HepG2 (cell line): ENCODE results near the gene EIF5A. TPM values are rescaled to one million over a fixed set of nuclear protein-coding genes. Genes with fewer than 3 reads are reported as not detected.

ENCODE experiments used
- ATAC-seq: fragments of 200-7000 bp; cut with Tn5 transposase; 3 replicates; pipeline ENCODE4 v1.9.1; 2020; ENCODE audit warnings: mild to moderate bottlenecking, moderate library complexity
- BruUV-seq: library from RNA; stranded (reverse); fragments of 400-500 nt; replicated peaks from 2 replicates; lab custom pipeline; 2021; lab: Mats Ljungman, UMichigan
- CTCF ChIA-PET: fragments of 300-600 bp; formaldehyde crosslinking; extraction: SDS; loops from one replicate; lab custom pipeline; 2021; ENCODE audit warnings: low total read pairs, inconsistent platforms, low intra/inter-chr PET ratio; lab: Yijun Ruan, JAX
- POLR2A ChIA-PET: fragments of 350-600 bp; sonication (Branson Sonifier 250); formaldehyde crosslinking; loops from one replicate; lab custom pipeline; 2020; ENCODE audit warnings: antibody characterized with exemption, inconsistent platforms; lab: Yijun Ruan, JAX
- DNase-seq: peaks from one replicate; pipeline ENCODE4 v3.0.0-alpha.2; 2015; ENCODE audit warnings: low spot score
- FAIRE-seq: peaks from 3 replicates; lab custom pipeline; 2011; peaks lifted over from hg19 to GRCh38; lab: Jason Lieb, UNC
- H2AFZ ChIP-seq: one replicate; pipeline ENCODE4 v1.6.1; 2011; ENCODE audit warnings: low read length, inconsistent platforms
- H3K27ac ChIP-seq: fragments of 300-600 bp; 3 replicates; pipeline ENCODE4 v1.8.0; 2011; ENCODE audit warnings: mixed run types, mild to moderate bottlenecking, mixed read lengths, low read length, inconsistent platforms; ENCODE audit not compliant: insufficient read depth; ENCODE audit errors: extremely low read length
- H3K27me3 ChIP-seq, 2 experiments: fragments of 200-600 bp in 1 of 2; 2 replicates in 1 of 2; 3 replicates in 1 of 2; pipeline versions ENCODE4 v1.6.0 to v1.8.0; 2011; ENCODE audit warnings: low read length in 2 of 2, mild to moderate bottlenecking in 2 of 2, moderate library complexity in 2 of 2, inconsistent platforms in 1 of 2; ENCODE audit not compliant: insufficient read depth in 2 of 2, control insufficient read depth in 1 of 2
- H3K36me3 ChIP-seq, 2 experiments: fragments of 200-600 bp in 1 of 2; replicated peaks in 1 of 2; 2 replicates in 1 of 2; 3 replicates in 1 of 2; pipeline versions ENCODE4 v1.5.1 to v1.8.0; 2011; ENCODE audit warnings: low read length in 2 of 2, inconsistent platforms in 1 of 2; ENCODE audit not compliant: insufficient read depth in 2 of 2, control insufficient read depth in 1 of 2
- H3K4me1 ChIP-seq: 2 replicates; pipeline ENCODE4 v1.5.1; 2012; ENCODE audit warnings: low read length, inconsistent platforms; ENCODE audit not compliant: insufficient read depth
- H3K4me2 ChIP-seq: 2 replicates; pipeline ENCODE4 v1.6.0; 2011; ENCODE audit warnings: low read depth, low read length, inconsistent platforms
- H3K4me3 ChIP-seq, 3 experiments: fragments of 200-600 bp in 1 of 3; sonication (generic), shearing (Covaris generic) in 1 of 3; replicated peaks in 1 of 3; 2 replicates each; pipeline ENCODE4 v1.5.1; 2011 to 2016; ENCODE audit warnings: low read length in 3 of 3, inconsistent platforms in 2 of 3, low read depth in 2 of 3, mild to moderate bottlenecking in 2 of 3, control low read depth in 1 of 3, mixed read lengths in 1 of 3; ENCODE audit not compliant: insufficient read depth in 1 of 3
- H3K79me2 ChIP-seq: one replicate; pipeline ENCODE4 v1.6.1; 2011; ENCODE audit warnings: low read length, inconsistent platforms; ENCODE audit not compliant: insufficient read depth
- H3K9ac ChIP-seq: 2 replicates; pipeline ENCODE4 v1.6.0; 2011; ENCODE audit warnings: mild to moderate bottlenecking, low read depth, low read length, inconsistent platforms; ENCODE audit not compliant: insufficient read depth
- H3K9me3 ChIP-seq: 2 replicates; pipeline ENCODE4 v1.5.1; 2012; ENCODE audit warnings: mild to moderate bottlenecking, low read length
- H4K20me1 ChIP-seq: 2 replicates; pipeline ENCODE4 v1.6.0; 2011; ENCODE audit warnings: inconsistent platforms, mild to moderate bottlenecking, low read length, moderate library complexity; ENCODE audit not compliant: insufficient read depth
- CCDC6 ChIP-seq: sonication (generic); formaldehyde crosslinking; IDR thresholded peaks from 2 replicates; pipeline ENCODE4 v1.8.1; 2022; ENCODE audit warnings: mild to moderate bottlenecking, missing genetic modification reagents, moderate library complexity
- ETV6 ChIP-seq: sonication (generic); formaldehyde crosslinking; conservative IDR thresholded peaks from 2 replicates; pipeline ENCODE4 v1.4.0; 2020; ENCODE audit warnings: missing genetic modification reagents
- NCOA1 ChIP-seq: sonication (generic); formaldehyde crosslinking; IDR thresholded peaks from 2 replicates; pipeline ENCODE4 v1.9.0; 2021; ENCODE audit warnings: missing genetic modification reagents
- RBM22 ChIP-seq: fragments of 200-400 bp; formaldehyde crosslinking; optimal IDR thresholded peaks from 2 replicates; pipeline ENCODE3; 2017; ENCODE audit warnings: mild to moderate bottlenecking, low read length, moderate library complexity
- RFX1 ChIP-seq: fragments of 450-650 bp; IDR thresholded peaks from 2 replicates; pipeline ENCODE4 v1.6.1; 2017
- RFX3 ChIP-seq: IDR thresholded peaks from 2 replicates; pipeline ENCODE4 v1.6.1; 2016; ENCODE audit warnings: missing biosample characterization, missing genetic modification reagents
- SOX6 ChIP-seq, 2 experiments: fragments of 450-650 bp in 1 of 2; sonication (generic) in 1 of 2; formaldehyde crosslinking in 1 of 2; IDR thresholded peaks; 2 replicates each; pipeline versions ENCODE4 v1.4.0 to v1.6.1; 2017 to 2020; ENCODE audit warnings: antibody characterized with exemption in 1 of 2, mild to moderate bottlenecking in 1 of 2, missing genetic modification reagents in 1 of 2
- ZFAT ChIP-seq: sonication (generic); formaldehyde crosslinking; conservative IDR thresholded peaks from 2 replicates; pipeline ENCODE4 v1.8.1; 2023; ENCODE audit warnings: missing genetic modification reagents, inconsistent platforms
- ZFP36L2 ChIP-seq: sonication (generic); formaldehyde crosslinking; IDR thresholded peaks from 2 replicates; pipeline ENCODE4 v1.4.0; 2020; ENCODE audit warnings: missing genetic modification reagents
- ZNF260 ChIP-seq: sonication (generic); formaldehyde crosslinking; IDR thresholded peaks from 2 replicates; pipeline ENCODE4 v1.4.0; 2020; ENCODE audit warnings: missing genetic modification reagents, low read depth, mild to moderate bottlenecking, borderline replicate concordance
- ZNF329 ChIP-seq: sonication (generic); formaldehyde crosslinking; IDR thresholded peaks from 2 replicates; pipeline ENCODE4 v1.9.0; 2021; ENCODE audit warnings: low read depth, mild to moderate bottlenecking, missing genetic modification reagents
- ZNF552 ChIP-seq: sonication (generic); formaldehyde crosslinking; IDR thresholded peaks from 2 replicates; pipeline ENCODE4 v1.9.0; 2022; ENCODE audit warnings: missing genetic modification reagents, mild to moderate bottlenecking, borderline replicate concordance
- ZNF557 ChIP-seq: sonication (generic); formaldehyde crosslinking; IDR thresholded peaks from 2 replicates; pipeline ENCODE4 v1.4.0; 2020; ENCODE audit warnings: missing genetic modification reagents
- ZNF563 ChIP-seq: sonication (generic); formaldehyde crosslinking; IDR thresholded peaks from 2 replicates; pipeline ENCODE4 v1.8.0; 2022; ENCODE audit warnings: mild to moderate bottlenecking, moderate library complexity, missing genetic modification reagents
- ZNF782 ChIP-seq: sonication (generic); formaldehyde crosslinking; IDR thresholded peaks from 2 replicates; pipeline ENCODE4 v1.4.0; 2020; ENCODE audit warnings: missing genetic modification reagents, mild to moderate bottlenecking, borderline replicate concordance
- WGBS: methylation state at CpG from one replicate; pipeline ENCODE4 v1.1.6; 2017; ENCODE audit warnings: low lambda C conversion rate; 5-methylcytosine and 5-hydroxymethylcytosine counted together
- in situ Hi-C: cut with HindIII; loops from 2 replicates; pipeline ENCODE4 v1.10.0; 2017; ENCODE audit warnings: low pct_unique_long_range_greater_than_20kb; ENCODE audit not compliant: extremely low pct_ligation_motif_present
- intact Hi-C: fragments of 100-400 bp; cut with micrococcal nuclease; formaldehyde crosslinking; loops from one replicate; pipeline ENCODE4 v1.10.0; 2022; ENCODE audit not compliant: unreplicated experiment
- polyA plus RNA-seq, 8 experiments: library from polyadenylated mRNA; depleted of rRNA in 3 of 8; stranded (reverse) in 7 of 8; unstranded in 1 of 8; fragments of >200 nt; fragmentation: Illumina TruSeq in 4 of 8; extraction: Trizol in 4 of 8; gene quantifications; 2 replicates each; pipeline versions ENCODE4 v1.2.1 to v1.2.3, GENCODE V29; 2011 to 2016; ENCODE audit warnings: low read depth in 4 of 8, missing spikeins in 1 of 8, mixed read lengths in 1 of 8; ENCODE audit not compliant: insufficient read depth in 1 of 8
- total RNA-seq, 5 experiments: library from RNA; depleted of rRNA; stranded (reverse); fragments of >200 nt; fragmentation: Illumina TruSeq; extraction: Trizol; gene quantifications; 2 replicates each; pipeline ENCODE4 v1.2.3, GENCODE V29; 2016; ENCODE audit warnings: low read depth in 1 of 5

EIF5A gene
- total and polyA plus RNA-seq, 2 of the 13 experiments (the other 11 are each of a cell fraction or from before 2014, with no cell fraction given) = 319 to 337 TPM

GRCh38 chr17:7352910-7353635 lies 45.6 kb downstream of the EIF5A start:
- WGBS = 74% methylated on average over 15 of the region's 37 CpGs

GRCh38 chr17:7354262-7354843 lies 46.9 kb downstream of the EIF5A start:
- ATAC-seq (no peak), FAIRE-seq (no peak), DNase-seq (no peak)
- Histone ChIP-seq H2AFZ (no peak overlapping the region), H3K27me3 (peaks cover 0 to 10% of the 10 kb centered on the region in 2 experiments; a peak in 1 of 5 replicates), H4K20me1 (peaks cover 7% of the 10 kb centered on the region; the same call in 1 of the 2 replicates), H3K79me2 (no peaks in the 10 kb centered on the region), H3K4me1 (peaks cover 33% of the 10 kb centered on the region), H3K9ac (no peak overlapping the region), H3K4me2 (no peak overlapping the region), H3K27ac (no peak overlapping the region), H3K4me3 (no peak overlapping the region), H3K36me3 (no peaks in the 10 kb centered on the region), H3K9me3 (no peaks in the 10 kb centered on the region)
- BruUV-seq = no TSS peak
- WGBS = 36% methylated on average over 8 of the region's 9 CpGs
- POLR2A ChIA-PET = interaction anchor here (2.0 to 7.0 kb wide), 3 partner anchors 25 to 131 kb away, joined by 4 to 44 read pairs (median 9); partner anchors contain the start of genes NEURL4, POLR2A and TMEM256
- no peak for TF ChIP-seq ZNF260 (CRISPR knock-in tag)
- no peak for TF ChIP-seq ZNF557 (CRISPR knock-in tag)
- no peak for TF ChIP-seq ETV6
- no peak for TF ChIP-seq ZFAT
- peak; percentile 58 for TF ChIP-seq RBM22
- peak; percentile 67 for TF ChIP-seq RFX3 (CRISPR knock-in tag)
- TF ChIP-seq ZFP36L2 (CRISPR knock-in tag) = no peak
- no peak for TF ChIP-seq ZNF563 (CRISPR knock-in tag)
- TF ChIP-seq CCDC6 (CRISPR knock-in tag) = no peak
- no peak for TF ChIP-seq ZNF782 (CRISPR knock-in tag)
- peak; percentile 64; the same call in 1 of the 2 replicates for TF ChIP-seq RFX1
- TF ChIP-seq ZNF329 = no peak
- TF ChIP-seq NCOA1 (CRISPR knock-in tag) = no peak
- in situ Hi-C loops = no loop called here
- CTCF ChIA-PET = no interaction called here
- intact Hi-C loops = loop anchor here (5.0 to 10.0 kb wide), 2 partner anchors 210 to 307 kb away; partner anchors contain the start of gene SENP3

More at GRCh38 chr17:7352910-7353635, 45.6 kb downstream of the EIF5A start:
- no peak overlapping the region for H2AFZ ChIP-seq
- H3K79me2 ChIP-seq = no peaks in the 10 kb centered on the region
- DNase-seq (no peak), FAIRE-seq (no peak)
- BruUV-seq = no TSS peak
- no peak overlapping the region for H3K9ac ChIP-seq
- CTCF ChIA-PET = no interaction called here
- in situ Hi-C loops (no loop called here), intact Hi-C loops (loop anchor here (5.0 to 10.0 kb wide), 2 partner anchors 212 to 306 kb away; partner anchors contain the start of gene SENP3)
- H3K27ac ChIP-seq = no peak overlapping the region
- peak overlapping the region; percentile 90 for H3K4me2 ChIP-seq
- H4K20me1 ChIP-seq = peaks cover 13% of the 10 kb centered on the region; the same call in 1 of the 2 replicates
- POLR2A ChIA-PET = interaction anchor here (1.6 to 7.0 kb wide), 2 partner anchors 24 to 51 kb away, joined by 4 to 44 read pairs; partner anchors contain the start of genes NEURL4 and TMEM256
- H3K4me3 ChIP-seq = peak overlapping the region; percentile 64 to 88 (median 87); a peak in 3 of 6 replicates
- H3K27me3 ChIP-seq = peaks cover 0 to 5% of the 10 kb centered on the region in 2 experiments; a peak in 1 of 5 replicates
- H3K4me1 ChIP-seq = peaks cover 46% of the 10 kb centered on the region
- TF ChIP-seq SOX6 (IDR thresholded peaks at IDR 0.05) = no peak
- no peak for TF ChIP-seq SOX6 (CRISPR knock-in tag; IDR thresholded peaks at IDR 0.05)
- TF ChIP-seq ZNF552 = no peak
- TF ChIP-seq, all 625 proteins: peak for 0
- Histone ChIP-seq H3K36me3 (no peaks in the 10 kb centered on the region), H3K9me3 (no peaks in the 10 kb centered on the region)
- ATAC-seq = no peak
